Peyer's patch (tissue), 4 donors: ENCODE measurements around the gene SPATC1L.

Experiments
- CTCF ChIP-seq, 6 experiments: fragments of 450-650 bp in 4 of 6; fragments of 200-600 bp in 2 of 6; sonication (generic) in 1 of 6; IDR thresholded peaks; one replicate each; pipeline ENCODE4 v1.5.1; 2017 to 2019; ENCODE audit warnings: antibody characterized with exemption in 6 of 6, mild to moderate bottlenecking in 3 of 6, moderate library complexity in 1 of 6
- POLR2A ChIP-seq, 2 donors: fragments of 450-650 bp; IDR thresholded peaks; one replicate each; pipeline ENCODE4 v1.5.1; 2017; ENCODE audit warnings: antibody characterized with exemption in 2 of 2, mild to moderate bottlenecking in 2 of 2, moderate library complexity in 2 of 2

- TF ChIP-seq CTCF (IDR thresholded peaks at IDR 0.05) (no peak), POLR2A (IDR thresholded peaks at IDR 0.05) (no peak)
These were observed 71.5 kb downstream of the SPATC1L start for GRCh38 chr21:46112725-46113215.
